ENCODE results near the gene DNLZ. TPM values are rescaled to one million over a fixed set of nuclear protein-coding genes. Genes with fewer than 3 reads are reported as not detected.

The DNLZ gene
- total RNA-seq, 1 experiment from 2014 or later, result 26.5 TPM

DNA sequence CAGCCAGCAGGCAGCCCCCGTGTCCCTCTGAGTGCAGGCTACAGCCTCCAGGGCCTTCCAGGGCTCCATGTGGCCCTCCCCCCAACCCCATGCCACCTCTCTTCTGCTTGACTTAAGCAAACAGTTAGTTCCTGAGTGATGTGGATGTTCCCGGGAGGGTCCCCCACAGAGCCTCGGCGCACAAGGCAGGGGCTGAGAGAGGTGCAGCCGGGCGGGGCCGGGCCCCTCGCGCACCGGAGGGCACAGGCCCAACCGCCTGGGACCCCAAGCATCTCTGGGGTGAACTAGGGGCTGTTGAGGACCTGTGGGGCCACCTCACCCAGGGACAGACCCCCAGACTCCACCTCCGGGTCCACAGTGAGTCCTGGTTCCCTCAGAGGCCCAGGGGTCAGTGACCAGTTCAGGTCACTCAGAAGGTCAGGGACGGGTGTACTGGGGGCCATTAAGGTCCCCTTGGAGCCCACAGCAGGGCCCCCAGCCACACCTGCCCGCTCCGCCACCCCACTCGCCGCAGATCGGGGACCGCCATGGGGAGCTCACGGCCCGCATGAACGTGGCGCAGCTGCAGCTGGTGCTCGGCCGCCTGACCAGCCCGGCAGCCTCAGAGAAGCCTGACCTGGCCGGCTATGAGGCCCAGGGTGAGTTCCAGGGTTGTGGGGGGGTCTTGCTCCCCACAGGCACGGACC is 23.0 kb downstream of the DNLZ start:
- no peak overlapping the region for H3K27ac ChIP-seq (ENCODE audit: low read length)
- intact Hi-C loops (cut with micrococcal nuclease; ENCODE audit: unreplicated experiment), result no loop called here
- TF ChIP-seq, protein P1, sequence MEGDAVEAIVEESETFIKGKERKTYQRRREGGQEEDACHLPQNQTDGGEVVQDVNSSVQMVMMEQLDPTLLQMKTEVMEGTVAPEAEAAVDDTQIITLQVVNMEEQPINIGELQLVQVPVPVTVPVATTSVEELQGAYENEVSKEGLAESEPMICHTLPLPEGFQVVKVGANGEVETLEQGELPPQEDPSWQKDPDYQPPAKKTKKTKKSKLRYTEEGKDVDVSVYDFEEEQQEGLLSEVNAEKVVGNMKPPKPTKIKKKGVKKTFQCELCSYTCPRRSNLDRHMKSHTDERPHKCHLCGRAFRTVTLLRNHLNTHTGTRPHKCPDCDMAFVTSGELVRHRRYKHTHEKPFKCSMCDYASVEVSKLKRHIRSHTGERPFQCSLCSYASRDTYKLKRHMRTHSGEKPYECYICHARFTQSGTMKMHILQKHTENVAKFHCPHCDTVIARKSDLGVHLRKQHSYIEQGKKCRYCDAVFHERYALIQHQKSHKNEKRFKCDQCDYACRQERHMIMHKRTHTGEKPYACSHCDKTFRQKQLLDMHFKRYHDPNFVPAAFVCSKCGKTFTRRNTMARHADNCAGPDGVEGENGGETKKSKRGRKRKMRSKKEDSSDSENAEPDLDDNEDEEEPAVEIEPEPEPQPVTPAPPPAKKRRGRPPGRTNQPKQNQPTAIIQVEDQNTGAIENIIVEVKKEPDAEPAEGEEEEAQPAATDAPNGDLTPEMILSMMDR (IDR thresholded peaks at IDR 0.05), result no peak
- TF ChIP-seq TCF7L2 (IDR thresholded peaks at IDR 0.05; ENCODE audit: low read depth, low read length) (no peak), POLR2AphosphoS5 (IDR thresholded peaks at IDR 0.05; ENCODE audit: low read depth, low read length) (no peak), SIN3A (IDR thresholded peaks at IDR 0.05; ENCODE audit: borderline replicate concordance, insufficient read depth, low read depth, low read length) (no peak)
- TF ChIP-seq, protein P2, sequence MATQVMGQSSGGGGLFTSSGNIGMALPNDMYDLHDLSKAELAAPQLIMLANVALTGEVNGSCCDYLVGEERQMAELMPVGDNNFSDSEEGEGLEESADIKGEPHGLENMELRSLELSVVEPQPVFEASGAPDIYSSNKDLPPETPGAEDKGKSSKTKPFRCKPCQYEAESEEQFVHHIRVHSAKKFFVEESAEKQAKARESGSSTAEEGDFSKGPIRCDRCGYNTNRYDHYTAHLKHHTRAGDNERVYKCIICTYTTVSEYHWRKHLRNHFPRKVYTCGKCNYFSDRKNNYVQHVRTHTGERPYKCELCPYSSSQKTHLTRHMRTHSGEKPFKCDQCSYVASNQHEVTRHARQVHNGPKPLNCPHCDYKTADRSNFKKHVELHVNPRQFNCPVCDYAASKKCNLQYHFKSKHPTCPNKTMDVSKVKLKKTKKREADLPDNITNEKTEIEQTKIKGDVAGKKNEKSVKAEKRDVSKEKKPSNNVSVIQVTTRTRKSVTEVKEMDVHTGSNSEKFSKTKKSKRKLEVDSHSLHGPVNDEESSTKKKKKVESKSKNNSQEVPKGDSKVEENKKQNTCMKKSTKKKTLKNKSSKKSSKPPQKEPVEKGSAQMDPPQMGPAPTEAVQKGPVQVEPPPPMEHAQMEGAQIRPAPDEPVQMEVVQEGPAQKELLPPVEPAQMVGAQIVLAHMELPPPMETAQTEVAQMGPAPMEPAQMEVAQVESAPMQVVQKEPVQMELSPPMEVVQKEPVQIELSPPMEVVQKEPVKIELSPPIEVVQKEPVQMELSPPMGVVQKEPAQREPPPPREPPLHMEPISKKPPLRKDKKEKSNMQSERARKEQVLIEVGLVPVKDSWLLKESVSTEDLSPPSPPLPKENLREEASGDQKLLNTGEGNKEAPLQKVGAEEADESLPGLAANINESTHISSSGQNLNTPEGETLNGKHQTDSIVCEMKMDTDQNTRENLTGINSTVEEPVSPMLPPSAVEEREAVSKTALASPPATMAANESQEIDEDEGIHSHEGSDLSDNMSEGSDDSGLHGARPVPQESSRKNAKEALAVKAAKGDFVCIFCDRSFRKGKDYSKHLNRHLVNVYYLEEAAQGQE (IDR thresholded peaks at IDR 0.05; ENCODE audit: insufficient read depth in 1 of 2, low read depth in 2 of 2, low read length in 1 of 2), result no peak
- H3K4me3 ChIP-seq (ENCODE audit: low read depth in 2 of 2, low read length in 2 of 2), result no peak overlapping the region
- H3K9me3 ChIP-seq (ENCODE audit: control insufficient read depth, insufficient read depth, low read depth, low read length), result no peaks in the 10 kb centered on the region
- ATAC-seq, result no peak
- no peaks in the 10 kb centered on the region for H3K36me3 ChIP-seq (ENCODE audit: control insufficient read depth, insufficient read depth, low read length)
- no peak for DNase-seq (ENCODE audit: low read depth, low spot score)
- in situ Hi-C loops (cut with HindIII; ENCODE audit: low pct_unique_long_range_greater_than_20kb, low sequenced_read_pairs), result no loop called here
- ChIA-PET POLR2A (no interaction called here), CTCF (interaction anchor here (1.0 kb wide), 1 partner anchor 60 kb away, joined by 3 read pairs; no protein-coding TSS in a partner anchor)
- no peaks in the 10 kb centered on the region; the same call in 1 of the 2 replicates for H3K4me1 ChIP-seq (ENCODE audit: control insufficient read depth, insufficient read depth, low read length)
- BruUV-seq (replicated peaks), result no TSS peak
- no peaks in the 10 kb centered on the region for H3K27me3 ChIP-seq (ENCODE audit: control insufficient read depth, insufficient read depth, low read length)

DNA sequence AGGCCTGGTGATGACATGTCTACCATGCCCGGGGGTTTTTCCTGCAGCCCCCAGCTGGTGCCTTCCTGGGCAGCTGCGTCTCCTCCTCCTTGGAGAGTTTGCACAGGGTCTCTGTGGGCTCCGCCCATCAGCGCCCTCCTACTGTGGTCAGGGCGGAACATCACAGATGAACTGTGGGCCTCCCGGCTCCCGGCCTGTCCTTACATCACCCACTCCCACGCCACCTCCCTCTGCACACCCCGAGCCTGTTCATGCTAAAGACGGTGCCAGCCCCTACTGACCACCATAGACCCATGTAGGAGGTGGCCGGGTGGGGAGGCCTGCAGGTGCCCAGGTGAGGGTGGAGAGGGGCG is 23.6 kb downstream of the DNLZ start:
- in situ Hi-C loops (cut with HindIII; ENCODE audit: low pct_unique_long_range_greater_than_20kb, low sequenced_read_pairs), result no loop called here
- no peaks in the 10 kb centered on the region for H3K27me3 ChIP-seq (ENCODE audit: control insufficient read depth, insufficient read depth, low read length)
- H3K27ac ChIP-seq (ENCODE audit: low read length), result no peak overlapping the region
- no peaks in the 10 kb centered on the region for H3K36me3 ChIP-seq (ENCODE audit: control insufficient read depth, insufficient read depth, low read length)
- intact Hi-C loops (cut with micrococcal nuclease; ENCODE audit: unreplicated experiment), result no loop called here
- ChIA-PET CTCF (interaction anchor here (0.6 to 1.0 kb wide), 2 partner anchors 23 to 61 kb away, joined by 3 read pairs; no protein-coding TSS in a partner anchor), POLR2A (no interaction called here)
- H3K4me3 ChIP-seq (ENCODE audit: low read depth in 2 of 2, low read length in 2 of 2), result no peak overlapping the region
- TF ChIP-seq, protein P2 (IDR thresholded peaks at IDR 0.05; ENCODE audit: insufficient read depth in 1 of 2, low read depth in 2 of 2, low read length in 1 of 2), result no peak
- no TSS peak for BruUV-seq (replicated peaks)
- no peaks in the 10 kb centered on the region for H3K9me3 ChIP-seq (ENCODE audit: control insufficient read depth, insufficient read depth, low read depth, low read length)
- H3K4me1 ChIP-seq (ENCODE audit: control insufficient read depth, insufficient read depth, low read length), result no peaks in the 10 kb centered on the region; the same call in 1 of the 2 replicates
- DNase-seq (ENCODE audit: low read depth, low spot score) (no peak), ATAC-seq (no peak)
